Activated CD8-positive, alpha-beta T cell treated with anti-CD3 and anti-CD28 coated beads for 36 hours (primary cell): Measurements from ENCODE around the gene TMEM139. TPM values are rescaled to one million over a fixed set of nuclear protein-coding genes. Genes with fewer than 3 reads are reported as not detected.

Source experiments
- ATAC-seq: fragments of 200-7000 bp; cut with Tn5 transposase; one replicate; pipeline ENCODE4 v1.10.0; 2021; ENCODE audit warnings: mild to moderate bottlenecking, moderate library complexity
- CTCF ChIA-PET: fragments of 350-600 bp; sonication (Branson Sonifier 250); formaldehyde crosslinking; loops from one replicate; lab custom pipeline; 2021; ENCODE audit warnings: antibody characterized with exemption; lab: Charles Lee
- POLR2A ChIA-PET: fragments of 350-600 bp; sonication (Branson Sonifier 250); formaldehyde crosslinking; loops from one replicate; lab custom pipeline; 2021; ENCODE audit warnings: antibody characterized with exemption; lab: Charles Lee
- DNase-seq: peaks from one replicate; pipeline ENCODE4 v3.0.0-alpha.2; 2020
- H3K27ac Mint-ChIP-seq: one replicate; pipeline ENCODE4 v1.8.0; 2021; ENCODE audit warnings: mild to moderate bottlenecking, mixed read lengths
- H3K27me3 Mint-ChIP-seq: one replicate; pipeline ENCODE4 v1.8.0; 2021; ENCODE audit warnings: mixed read lengths
- H3K36me3 Mint-ChIP-seq: one replicate; pipeline ENCODE4 v1.8.0; 2021; ENCODE audit warnings: low read depth, mixed read lengths
- H3K4me1 Mint-ChIP-seq: one replicate; pipeline ENCODE4 v1.8.0; 2021; ENCODE audit warnings: low read depth, mixed read lengths
- H3K4me3 Mint-ChIP-seq: one replicate; pipeline ENCODE4 v1.8.0; 2021; ENCODE audit warnings: mild to moderate bottlenecking, moderate library complexity, mixed read lengths
- H3K9me3 Mint-ChIP-seq: one replicate; pipeline ENCODE4 v1.8.0; 2021; ENCODE audit warnings: mixed read lengths
- CTCF ChIP-seq: fragments of 200-600 bp; IDR thresholded peaks from one replicate; pipeline ENCODE4 v1.8.0; 2022; ENCODE audit warnings: antibody characterized with exemption, mild to moderate bottlenecking
- intact Hi-C: fragments of 100-400 bp; cut with micrococcal nuclease; formaldehyde crosslinking; loops from one replicate; pipeline ENCODE4 v1.10.0; 2022
- total RNA-seq, 2 experiments: library from RNA; stranded (reverse); gene quantifications; one replicate each; pipeline ENCODE4 v1.2.3, GENCODE V29; 2021

TMEM139 gene
- total RNA-seq, 2 experiments from 2014 or later, result 1.6 to 2.0 TPM

- Mint-ChIP-seq H3K27ac (no peak overlapping the region), H3K4me3 (no peak overlapping the region), H3K4me1 (peaks cover 22% of the 10 kb centered on the region), H3K9me3 (no peaks in the 10 kb centered on the region), H3K36me3 (peaks cover 32% of the 10 kb centered on the region), H3K27me3 (no peaks in the 10 kb centered on the region)
- ATAC-seq, result no peak
- no peak for DNase-seq
- intact Hi-C loops, result no loop called here
- ChIA-PET POLR2A (interaction anchor here (1.3 kb wide), 1 partner anchor 12 kb away, joined by 4 read pairs; no protein-coding TSS in a partner anchor), CTCF (interaction anchor here (0.8 to 2.1 kb wide), 2 partner anchors 17 to 35 kb away, joined by 3 to 5 read pairs; partner anchors contain the start of gene CASP2)
- no peak for TF ChIP-seq CTCF
These were observed 13.5 kb upstream of the TMEM139 start for GRCh38 chr7:143271240-143271639.

GRCh38 chr7:143272871-143273270 lies 11.9 kb upstream of the TMEM139 start:
- Mint-ChIP-seq H3K27me3 (no peaks in the 10 kb centered on the region), H3K4me1 (peaks cover 16% of the 10 kb centered on the region), H3K9me3 (no peaks in the 10 kb centered on the region), H3K27ac (no peak overlapping the region), H3K36me3 (peaks cover 22% of the 10 kb centered on the region), H3K4me3 (no peak overlapping the region)
- DNase-seq, result no peak
- ChIA-PET CTCF (interaction anchor here (1.0 to 2.6 kb wide), 3 partner anchors 10 to 32 kb away, joined by 3 to 13 read pairs (median 3); partner anchors contain the start of gene GSTK1), POLR2A (interaction anchor here (1.0 to 2.8 kb wide), 5 partner anchors 8 to 19 kb away, joined by 3 to 11 read pairs (median 4); partner anchors contain the start of genes CASP2 and GSTK1)
- TF ChIP-seq CTCF, result no peak
- ATAC-seq, result no peak
- intact Hi-C loops, result no loop called here

GRCh38 chr7:143279186-143280098 lies 5.3 kb upstream of the TMEM139 start:
- no peak for DNase-seq

GRCh38 chr7:143280160-143280559 lies 4.6 kb upstream of the TMEM139 start:
- Mint-ChIP-seq H3K27me3 (no peaks in the 10 kb centered on the region), H3K36me3 (no peaks in the 10 kb centered on the region), H3K27ac (peak overlapping the region; percentile 96), H3K4me3 (peak overlapping the region; percentile 80), H3K9me3 (no peaks in the 10 kb centered on the region), H3K4me1 (peaks cover 40% of the 10 kb centered on the region)
- ChIA-PET POLR2A (interaction anchor here (1.0 to 5.8 kb wide), 6 partner anchors 8 to 20 kb away, joined by 4 to 72 read pairs (median 10); partner anchors contain the start of genes CASP2 and GSTK1), CTCF (interaction anchor here (0.8 to 3.8 kb wide), 19 partner anchors 8 to 135 kb away, joined by 3 to 36 read pairs (median 4); partner anchors contain the start of genes CASP2, EPHA1 and GSTK1)
- intact Hi-C loops, result loop anchor here (5.0 kb wide), 1 partner anchor 33 kb away; no protein-coding TSS in a partner anchor
- DNase-seq (no peak), ATAC-seq (peak; percentile 63)
- TF ChIP-seq CTCF, result no peak

More at GRCh38 chr7:143279186-143280098, 5.3 kb upstream of the TMEM139 start:
- CTCF ChIA-PET, result interaction anchor here (0.8 to 3.8 kb wide), 20 partner anchors 9 to 138 kb away, joined by 3 to 36 read pairs (median 4); partner anchors contain the start of genes CASP2, EPHA1 and GSTK1
- TF ChIP-seq CTCF, result no peak
- Mint-ChIP-seq H3K9me3 (no peaks in the 10 kb centered on the region), H3K4me3 (peak overlapping the region; percentile 80), H3K4me1 (peaks cover 40% of the 10 kb centered on the region), H3K27me3 (no peaks in the 10 kb centered on the region), H3K27ac (peak overlapping the region; percentile 96), H3K36me3 (no peaks in the 10 kb centered on the region)
- POLR2A ChIA-PET, result interaction anchor here (1.0 to 5.8 kb wide), 7 partner anchors 9 to 20 kb away, joined by 3 to 72 read pairs (median 5); partner anchors contain the start of genes CASP2 and GSTK1
- peak; percentile 79 for ATAC-seq
- intact Hi-C loops, result loop anchor here (5.0 kb wide), 1 partner anchor 32 kb away; no protein-coding TSS in a partner anchor
